HepG2 (cell line): ENCODE data around the gene CD34. TPM values are rescaled to one million over a fixed set of nuclear protein-coding genes. Genes with fewer than 3 reads are reported as not detected.

ENCODE experiments used
- ARID4A ChIP-seq: sonication (generic); formaldehyde crosslinking; IDR thresholded peaks from 2 replicates; pipeline ENCODE4 v1.5.0; 2020; ENCODE audit warnings: mild to moderate bottlenecking, missing genetic modification reagents, borderline replicate concordance
- EZH2 ChIP-seq: conservative IDR thresholded peaks from 2 replicates; pipeline ENCODE4 v1.6.1; 2012; ENCODE audit warnings: mild to moderate bottlenecking, low read depth, low read length, moderate library complexity
- GATA4 ChIP-seq: sonication (generic); IDR thresholded peaks from 2 replicates; pipeline ENCODE4 v1.6.1; 2016; ENCODE audit warnings: antibody characterized with exemption, low read depth, borderline replicate concordance
- JUND ChIP-seq: sonication (generic); formaldehyde crosslinking; IDR thresholded peaks from 2 replicates; pipeline ENCODE4 v1.8.0; 2022; ENCODE audit warnings: mild to moderate bottlenecking, missing genetic modification reagents
- KLF11 ChIP-seq: IDR thresholded peaks from 2 replicates; pipeline ENCODE4 v1.6.1; 2016; ENCODE audit warnings: missing compliant biosample characterization
- SPEN ChIP-seq: sonication (generic); formaldehyde crosslinking; IDR thresholded peaks from 2 replicates; pipeline ENCODE4 v1.5.1; 2020; ENCODE audit warnings: low read depth, mild to moderate bottlenecking, missing genetic modification reagents
- TFDP2 ChIP-seq: sonication (generic); formaldehyde crosslinking; IDR thresholded peaks from 2 replicates; pipeline ENCODE4 v1.4.0; 2020; ENCODE audit warnings: missing genetic modification reagents
- YY1 ChIP-seq: IDR thresholded peaks from 2 replicates; pipeline ENCODE4 v1.6.1; 2011; ENCODE audit warnings: low read length, low read depth, moderate library complexity, mild to moderate bottlenecking; ENCODE audit not compliant: insufficient read depth, insufficient replicate concordance
- ZNF432 ChIP-seq: sonication (generic); formaldehyde crosslinking; IDR thresholded peaks from 2 replicates; pipeline ENCODE4 v1.5.0; 2020; ENCODE audit warnings: missing genetic modification reagents, mild to moderate bottlenecking, borderline replicate concordance
- ZNF780A ChIP-seq: sonication (generic); formaldehyde crosslinking; IDR thresholded peaks from 2 replicates; pipeline ENCODE4 v1.8.0; 2022; ENCODE audit warnings: mild to moderate bottlenecking, missing genetic modification reagents, moderate library complexity
- polyA plus RNA-seq, 8 experiments: library from polyadenylated mRNA; depleted of rRNA in 3 of 8; stranded (reverse) in 7 of 8; unstranded in 1 of 8; fragments of >200 nt; fragmentation: Illumina TruSeq in 4 of 8; extraction: Trizol in 4 of 8; gene quantifications; 2 replicates each; pipeline versions ENCODE4 v1.2.1 to v1.2.3, GENCODE V29; 2011 to 2016; ENCODE audit warnings: low read depth in 4 of 8, missing spikeins in 1 of 8, mixed read lengths in 1 of 8; ENCODE audit not compliant: insufficient read depth in 1 of 8
- total RNA-seq, 5 experiments: library from RNA; depleted of rRNA; stranded (reverse); fragments of >200 nt; fragmentation: Illumina TruSeq; extraction: Trizol; gene quantifications; 2 replicates each; pipeline ENCODE4 v1.2.3, GENCODE V29; 2016; ENCODE audit warnings: low read depth in 1 of 5
- TF ChIP-seq, protein P1 (sequence below): sonication (generic); formaldehyde crosslinking; IDR thresholded peaks from 2 replicates; pipeline ENCODE4 v1.4.0; 2020; ENCODE audit warnings: missing genetic modification reagents
- TF ChIP-seq, protein P2 (sequence below): sonication (generic); formaldehyde crosslinking; IDR thresholded peaks from 2 replicates; pipeline ENCODE4 v1.8.1; 2022; ENCODE audit warnings: mild to moderate bottlenecking, missing genetic modification reagents

CD34 gene
- total and polyA plus RNA-seq, 2 of the 13 experiments (the other 11 are each of a cell fraction or from before 2014, with no cell fraction given), result not detected

DNA sequence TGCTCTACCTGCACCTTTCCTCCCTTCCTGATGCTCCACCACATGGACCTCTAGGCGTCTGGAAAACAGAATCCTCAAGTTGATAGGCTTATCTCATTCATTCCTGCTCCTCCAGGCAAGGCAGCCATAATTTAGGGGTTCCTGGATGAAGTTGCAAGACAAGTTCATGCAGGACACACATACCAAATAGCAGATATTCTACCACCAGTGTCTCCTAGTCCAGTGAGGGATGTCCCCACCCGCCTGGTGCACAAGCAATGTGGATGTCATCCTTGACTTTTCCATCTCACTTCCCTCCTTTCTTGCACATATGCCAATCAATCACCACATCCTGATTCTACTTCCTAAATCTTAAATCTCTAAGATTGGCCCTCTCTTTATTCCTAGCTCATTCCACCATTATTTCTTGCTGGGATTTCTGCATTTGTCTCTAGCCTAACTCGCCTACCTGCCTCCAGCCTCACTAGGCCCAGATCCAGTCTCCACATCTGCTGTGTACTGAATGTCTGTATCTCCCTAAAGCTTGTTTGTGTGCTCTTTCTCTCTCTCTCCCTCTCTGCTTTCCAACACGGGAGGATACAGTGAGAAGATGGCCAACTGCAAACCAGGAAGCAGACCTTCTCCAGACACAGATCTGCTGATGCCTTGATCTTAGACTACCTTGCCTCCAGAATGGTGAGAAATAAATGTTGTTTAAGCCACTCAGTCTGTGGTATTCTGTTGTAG, 40.5 kb downstream of the CD34 start (continued):
- TF ChIP-seq TFDP2 (CRISPR knock-in tag) (no peak), EZH2 (no peak), KLF11 (CRISPR knock-in tag) (no peak), ARID4A (CRISPR knock-in tag) (no peak), GATA4 (no peak), ZNF432 (no peak), YY1 (no peak), ZNF780A (CRISPR knock-in tag) (no peak), SPEN (CRISPR knock-in tag) (no peak), JUND (no peak)
- TF ChIP-seq, protein P1, sequence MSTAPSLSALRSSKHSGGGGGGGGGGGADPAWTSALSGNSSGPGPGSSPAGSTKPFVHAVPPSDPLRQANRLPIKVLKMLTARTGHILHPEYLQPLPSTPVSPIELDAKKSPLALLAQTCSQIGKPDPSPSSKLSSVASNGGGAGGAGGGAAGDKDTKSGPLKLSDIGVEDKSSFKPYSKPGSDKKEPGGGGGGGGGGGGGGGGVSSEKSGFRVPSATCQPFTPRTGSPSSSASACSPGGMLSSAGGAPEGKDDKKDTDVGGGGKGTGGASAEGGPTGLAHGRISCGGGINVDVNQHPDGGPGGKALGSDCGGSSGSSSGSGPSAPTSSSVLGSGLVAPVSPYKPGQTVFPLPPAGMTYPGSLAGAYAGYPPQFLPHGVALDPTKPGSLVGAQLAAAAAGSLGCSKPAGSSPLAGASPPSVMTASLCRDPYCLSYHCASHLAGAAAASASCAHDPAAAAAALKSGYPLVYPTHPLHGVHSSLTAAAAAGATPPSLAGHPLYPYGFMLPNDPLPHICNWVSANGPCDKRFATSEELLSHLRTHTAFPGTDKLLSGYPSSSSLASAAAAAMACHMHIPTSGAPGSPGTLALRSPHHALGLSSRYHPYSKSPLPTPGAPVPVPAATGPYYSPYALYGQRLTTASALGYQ, result no peak
- TF ChIP-seq, protein P2, sequence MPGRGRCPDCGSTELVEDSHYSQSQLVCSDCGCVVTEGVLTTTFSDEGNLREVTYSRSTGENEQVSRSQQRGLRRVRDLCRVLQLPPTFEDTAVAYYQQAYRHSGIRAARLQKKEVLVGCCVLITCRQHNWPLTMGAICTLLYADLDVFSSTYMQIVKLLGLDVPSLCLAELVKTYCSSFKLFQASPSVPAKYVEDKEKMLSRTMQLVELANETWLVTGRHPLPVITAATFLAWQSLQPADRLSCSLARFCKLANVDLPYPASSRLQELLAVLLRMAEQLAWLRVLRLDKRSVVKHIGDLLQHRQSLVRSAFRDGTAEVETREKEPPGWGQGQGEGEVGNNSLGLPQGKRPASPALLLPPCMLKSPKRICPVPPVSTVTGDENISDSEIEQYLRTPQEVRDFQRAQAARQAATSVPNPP (CRISPR knock-in tag), result no peak
